Vagina (tissue), 2 donors: ENCODE data around the gene ANKRD11. TPM values are rescaled to one million over a fixed set of nuclear protein-coding genes. Genes with fewer than 3 reads are reported as not detected.
A peak's percentile ranks its signal among the peaks of the same experiment; 100 is the strongest.

Experiments
- DNase-seq, 2 donors: peaks; one replicate each; pipeline ENCODE4 v3.0.0-alpha.2; 2017; ENCODE audit errors: extremely low spot score in 2 of 2
- H3K27ac ChIP-seq: fragments of 200-600 bp; sonication (generic); one replicate; pipeline ENCODE4 v1.5.1; 2019
- H3K27me3 ChIP-seq: fragments of 200-600 bp; sonication (generic); one replicate; pipeline ENCODE4 v1.5.1; 2019
- H3K36me3 ChIP-seq, 2 donors: fragments of 200-600 bp; sonication (generic); one replicate each; pipeline ENCODE4 v1.5.1; 2017 to 2019
- H3K4me1 ChIP-seq: fragments of 200-600 bp; sonication (generic); one replicate; pipeline ENCODE4 v1.5.1; 2019
- H3K4me3 ChIP-seq, 2 donors: fragments of 200-600 bp; sonication (generic); 1 replicate in 1 of 2; 2 replicates in 1 of 2; pipeline ENCODE4 v1.5.1; 2016 to 2019
- H3K9me3 ChIP-seq: fragments of 200-600 bp; sonication (generic); one replicate; pipeline ENCODE4 v1.5.1; 2019
- CTCF ChIP-seq, 3 experiments: fragments of 450-650 bp in 2 of 3; fragments of 200-600 bp in 1 of 3; sonication (generic) in 1 of 3; IDR thresholded peaks; one replicate each; pipeline ENCODE4 v1.5.1; 2017 to 2019; ENCODE audit warnings: antibody characterized with exemption in 3 of 3, mild to moderate bottlenecking in 2 of 3, moderate library complexity in 2 of 3
- POLR2A ChIP-seq, 2 donors: fragments of 450-650 bp; IDR thresholded peaks; one replicate each; pipeline ENCODE4 v1.6.1; 2017; ENCODE audit warnings: antibody characterized with exemption in 2 of 2, mild to moderate bottlenecking in 2 of 2, moderate library complexity in 2 of 2
- POLR2AphosphoS5 ChIP-seq, 2 donors: sonication (generic); formaldehyde crosslinking; IDR thresholded peaks; one replicate each; pipeline ENCODE4 v1.9.0; 2017; ENCODE audit warnings: antibody characterized with exemption in 2 of 2, mild to moderate bottlenecking in 2 of 2, low read depth in 1 of 2; ENCODE audit not compliant: insufficient read depth in 1 of 2
- intact Hi-C: fragments of 100-400 bp; cut with DNase I; formaldehyde crosslinking; loops from one replicate; pipeline ENCODE4 v1.15.1; 2023
- total RNA-seq: library from RNA; depleted of rRNA; stranded (reverse); fragments of >200 nt; gene quantifications from one replicate; pipeline ENCODE4 v1.2.3, GENCODE V29; 2016

The ANKRD11 gene
- total RNA-seq, 1 donor from 2014 or later: 135 TPM

GRCh38 chr16:89410794-89411309, 79.5 kb downstream of the ANKRD11 start:
- no peak for DNase-seq
- Histone ChIP-seq H3K27me3 (no peaks in the 10 kb centered on the region), H3K9me3 (no peaks in the 10 kb centered on the region), H3K36me3 (no peaks in the 10 kb centered on the region), H3K4me1 (peaks cover 92% of the 10 kb centered on the region), H3K4me3 (no peak overlapping the region), H3K27ac (no peak overlapping the region)
- TF ChIP-seq POLR2A (IDR thresholded peaks at IDR 0.05): no peak
- TF ChIP-seq CTCF (IDR thresholded peaks at IDR 0.05): no peak
- peak in 1 of 2 donors; percentile 74 for TF ChIP-seq POLR2AphosphoS5 (IDR thresholded peaks at IDR 0.05; ENCODE audit: insufficient read depth in 1 of 2, low read depth in 1 of 2)
- intact Hi-C loops: no loop called here

DNA sequence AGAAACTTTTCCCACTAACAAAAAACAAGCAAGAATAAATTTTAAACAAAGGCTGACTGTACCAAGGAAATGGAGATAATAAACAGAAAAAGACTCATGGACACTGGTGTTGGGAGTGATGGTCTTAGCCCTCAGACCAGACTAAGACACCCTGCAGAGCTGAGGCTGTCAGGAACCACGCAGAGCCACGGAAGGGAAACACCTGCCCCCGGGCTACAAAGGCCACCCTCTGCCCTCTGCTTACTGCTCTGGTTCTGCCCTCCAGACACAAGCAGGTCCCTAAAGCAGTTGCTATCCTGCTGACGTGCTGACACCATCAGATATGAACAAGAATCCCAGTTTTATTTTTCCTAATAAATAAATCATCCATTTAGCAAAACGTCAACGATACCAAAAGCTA, 80.0 kb downstream of the ANKRD11 start:
- Histone ChIP-seq H3K36me3 (no peaks in the 10 kb centered on the region), H3K4me1 (peaks cover 97% of the 10 kb centered on the region), H3K9me3 (no peaks in the 10 kb centered on the region), H3K4me3 (no peak overlapping the region), H3K27ac (no peak overlapping the region), H3K27me3 (no peaks in the 10 kb centered on the region)
- TF ChIP-seq POLR2AphosphoS5 (IDR thresholded peaks at IDR 0.05; ENCODE audit: insufficient read depth in 1 of 2, low read depth in 1 of 2) (no peak), CTCF (IDR thresholded peaks at IDR 0.05) (no peak), POLR2A (IDR thresholded peaks at IDR 0.05) (no peak)
- intact Hi-C loops: no loop called here
- DNase-seq: no peak

DNA sequence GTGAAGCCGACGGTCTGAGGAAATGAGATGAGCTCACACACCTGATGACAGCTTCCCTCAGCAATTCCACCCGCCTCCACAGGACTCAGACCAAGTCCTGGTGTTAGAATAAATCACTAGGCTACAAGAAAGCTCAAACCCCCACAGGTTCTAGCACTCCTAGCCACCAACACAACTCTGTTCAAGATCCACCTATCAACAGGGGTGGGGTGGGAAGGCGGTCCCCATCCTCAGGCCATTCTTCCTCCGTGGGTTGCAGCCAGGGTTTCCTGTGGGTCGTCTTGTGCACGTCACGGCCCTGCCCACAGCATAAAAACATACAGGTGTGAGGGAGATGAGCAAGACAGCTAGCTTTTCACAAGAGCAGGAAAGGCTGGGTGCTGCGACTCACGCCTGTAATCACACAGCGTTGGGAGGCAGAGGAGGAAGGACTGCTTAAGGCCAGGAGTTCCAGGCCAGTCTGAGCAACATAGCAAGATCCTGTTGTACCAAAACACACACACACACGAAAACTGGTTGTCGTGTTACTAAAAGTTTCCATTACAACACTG, 81.1 kb downstream of the ANKRD11 start:
- DNase-seq: no peak
- Histone ChIP-seq H3K9me3 (no peaks in the 10 kb centered on the region), H3K4me1 (peaks cover 100% of the 10 kb centered on the region), H3K36me3 (no peaks in the 10 kb centered on the region), H3K27ac (no peak overlapping the region), H3K27me3 (no peaks in the 10 kb centered on the region), H3K4me3 (no peak overlapping the region)
- no peak for TF ChIP-seq POLR2AphosphoS5 (IDR thresholded peaks at IDR 0.05; ENCODE audit: insufficient read depth in 1 of 2, low read depth in 1 of 2)
- no peak for TF ChIP-seq CTCF (IDR thresholded peaks at IDR 0.05)
- no peak for TF ChIP-seq POLR2A (IDR thresholded peaks at IDR 0.05)
- intact Hi-C loops: no loop called here

- H3K27me3 ChIP-seq: no peaks in the 10 kb centered on the region
- H3K27ac ChIP-seq: no peak overlapping the region
- H3K4me1 ChIP-seq: peaks cover 100% of the 10 kb centered on the region
- TF ChIP-seq POLR2A (IDR thresholded peaks at IDR 0.05) (no peak), CTCF (IDR thresholded peaks at IDR 0.05) (no peak), POLR2AphosphoS5 (IDR thresholded peaks at IDR 0.05; ENCODE audit: insufficient read depth in 1 of 2, low read depth in 1 of 2) (no peak)
- intact Hi-C loops: no loop called here
- DNase-seq: no peak
- H3K9me3 ChIP-seq: no peaks in the 10 kb centered on the region
- H3K4me3 ChIP-seq: no peak overlapping the region
- H3K36me3 ChIP-seq: no peaks in the 10 kb centered on the region
These were observed 82.0 kb downstream of the ANKRD11 start for GRCh38 chr16:89408315-89408714.

DNA sequence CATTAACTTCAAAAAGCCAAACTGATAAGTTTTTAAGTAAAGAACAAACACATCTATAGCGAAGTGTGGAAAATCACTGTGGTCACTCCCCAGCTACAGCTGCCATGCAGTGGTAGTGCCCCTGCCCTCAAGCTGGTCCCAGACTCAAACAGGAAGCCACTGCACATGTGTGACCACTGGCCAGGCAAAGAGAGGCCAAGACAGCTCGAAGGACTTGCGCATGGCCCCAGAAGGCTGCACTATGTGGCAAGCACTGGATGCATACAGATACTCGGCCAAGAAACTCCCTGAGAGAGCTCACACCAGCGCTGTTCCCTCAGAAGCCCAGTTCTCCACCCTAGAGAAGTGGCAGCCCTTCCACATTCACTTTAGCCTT, 82.4 kb downstream of the ANKRD11 start:
- no peak overlapping the region for H3K4me3 ChIP-seq
- peaks cover 100% of the 10 kb centered on the region for H3K4me1 ChIP-seq
- TF ChIP-seq POLR2AphosphoS5 (IDR thresholded peaks at IDR 0.05; ENCODE audit: insufficient read depth in 1 of 2, low read depth in 1 of 2): no peak
- no peak for TF ChIP-seq POLR2A (IDR thresholded peaks at IDR 0.05)
- TF ChIP-seq CTCF (IDR thresholded peaks at IDR 0.05): no peak
- no peak for DNase-seq
- H3K27ac ChIP-seq: no peak overlapping the region
- H3K9me3 ChIP-seq: no peaks in the 10 kb centered on the region
- H3K36me3 ChIP-seq: no peaks in the 10 kb centered on the region
- no peaks in the 10 kb centered on the region for H3K27me3 ChIP-seq
- intact Hi-C loops: no loop called here
